ENCODE measurements around the gene KLF7. TPM values are rescaled to one million over a fixed set of nuclear protein-coding genes. Genes with fewer than 3 reads are reported as not detected.

Gene KLF7
- total RNA-seq, 1 experiment from 2014 or later, result 5.6 TPM

DNA sequence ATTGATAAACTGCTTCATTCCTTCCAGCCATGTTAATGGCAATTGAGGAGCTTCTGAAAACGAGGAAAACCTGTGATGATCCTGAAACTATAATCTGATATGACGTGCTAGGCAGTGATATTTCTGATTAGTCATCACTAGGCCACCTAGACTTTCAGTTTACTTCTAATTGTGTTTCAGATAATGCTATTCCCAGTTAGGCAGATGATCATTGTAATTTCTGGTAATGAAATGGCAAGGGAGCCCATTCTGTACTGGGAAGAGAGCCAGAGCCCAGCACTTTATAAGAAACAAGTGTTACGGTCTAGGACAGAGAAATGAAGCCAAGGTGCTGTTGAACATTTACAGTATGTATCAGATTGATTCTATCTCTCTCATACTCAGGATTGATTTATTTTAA lies 120.2 kb downstream of the KLF7 start:
- no TSS peak for BruUV-seq (replicated peaks)
- TF ChIP-seq, protein P1, sequence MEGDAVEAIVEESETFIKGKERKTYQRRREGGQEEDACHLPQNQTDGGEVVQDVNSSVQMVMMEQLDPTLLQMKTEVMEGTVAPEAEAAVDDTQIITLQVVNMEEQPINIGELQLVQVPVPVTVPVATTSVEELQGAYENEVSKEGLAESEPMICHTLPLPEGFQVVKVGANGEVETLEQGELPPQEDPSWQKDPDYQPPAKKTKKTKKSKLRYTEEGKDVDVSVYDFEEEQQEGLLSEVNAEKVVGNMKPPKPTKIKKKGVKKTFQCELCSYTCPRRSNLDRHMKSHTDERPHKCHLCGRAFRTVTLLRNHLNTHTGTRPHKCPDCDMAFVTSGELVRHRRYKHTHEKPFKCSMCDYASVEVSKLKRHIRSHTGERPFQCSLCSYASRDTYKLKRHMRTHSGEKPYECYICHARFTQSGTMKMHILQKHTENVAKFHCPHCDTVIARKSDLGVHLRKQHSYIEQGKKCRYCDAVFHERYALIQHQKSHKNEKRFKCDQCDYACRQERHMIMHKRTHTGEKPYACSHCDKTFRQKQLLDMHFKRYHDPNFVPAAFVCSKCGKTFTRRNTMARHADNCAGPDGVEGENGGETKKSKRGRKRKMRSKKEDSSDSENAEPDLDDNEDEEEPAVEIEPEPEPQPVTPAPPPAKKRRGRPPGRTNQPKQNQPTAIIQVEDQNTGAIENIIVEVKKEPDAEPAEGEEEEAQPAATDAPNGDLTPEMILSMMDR (conservative IDR thresholded peaks at IDR 0.05; ENCODE audit: low read depth, low read length), result no peak
- TF ChIP-seq EZH2 (IDR thresholded peaks at IDR 0.05; ENCODE audit: low read length, unreplicated experiment), result no peak
- TF ChIP-seq EZH2phosphoT487 (IDR thresholded peaks at IDR 0.05; ENCODE audit: borderline replicate concordance, low read length), result no peak
- DNase-seq (no peak), ATAC-seq (no peak)
- intact Hi-C loops (cut with micrococcal nuclease), result no loop called here
- H3K4me1 ChIP-seq (ENCODE audit: insufficient read depth, low read length), result no peaks in the 10 kb centered on the region
- CTCF ChIA-PET, result interaction anchor here (0.6 kb wide), 1 partner anchor 158 kb away, joined by 3 read pairs; no protein-coding TSS in a partner anchor
- no peaks in the 10 kb centered on the region for H4K20me1 ChIP-seq (ENCODE audit: low read length)
- no peaks in the 10 kb centered on the region for H3K27me3 ChIP-seq (ENCODE audit: low read length)
- no peaks in the 10 kb centered on the region for H3F3A ChIP-seq (ENCODE audit: low read length, unreplicated experiment)
- no peaks in the 10 kb centered on the region for H3K9me2 ChIP-seq (replicated peaks; ENCODE audit: low read length)
- H2AFZ ChIP-seq (ENCODE audit: low read length), result no peak overlapping the region
- H3K36me3 ChIP-seq (ENCODE audit: low read depth, low read length), result no peaks in the 10 kb centered on the region
- no peaks in the 10 kb centered on the region for H3K79me2 ChIP-seq (ENCODE audit: low read length)
- no peak overlapping the region for H3K9ac ChIP-seq (ENCODE audit: low read length)
- H3K4me2 ChIP-seq (ENCODE audit: low read length), result no peak overlapping the region
- H3K27ac ChIP-seq (ENCODE audit: low read length), result no peak overlapping the region
- H3K4me3 ChIP-seq (ENCODE audit: low read length), result no peak overlapping the region
- POLR2A ChIA-PET (ENCODE audit: unreplicated experiment), result no interaction called here
- H3K9me3 ChIP-seq (ENCODE audit: low read length), result no peaks in the 10 kb centered on the region

DNA sequence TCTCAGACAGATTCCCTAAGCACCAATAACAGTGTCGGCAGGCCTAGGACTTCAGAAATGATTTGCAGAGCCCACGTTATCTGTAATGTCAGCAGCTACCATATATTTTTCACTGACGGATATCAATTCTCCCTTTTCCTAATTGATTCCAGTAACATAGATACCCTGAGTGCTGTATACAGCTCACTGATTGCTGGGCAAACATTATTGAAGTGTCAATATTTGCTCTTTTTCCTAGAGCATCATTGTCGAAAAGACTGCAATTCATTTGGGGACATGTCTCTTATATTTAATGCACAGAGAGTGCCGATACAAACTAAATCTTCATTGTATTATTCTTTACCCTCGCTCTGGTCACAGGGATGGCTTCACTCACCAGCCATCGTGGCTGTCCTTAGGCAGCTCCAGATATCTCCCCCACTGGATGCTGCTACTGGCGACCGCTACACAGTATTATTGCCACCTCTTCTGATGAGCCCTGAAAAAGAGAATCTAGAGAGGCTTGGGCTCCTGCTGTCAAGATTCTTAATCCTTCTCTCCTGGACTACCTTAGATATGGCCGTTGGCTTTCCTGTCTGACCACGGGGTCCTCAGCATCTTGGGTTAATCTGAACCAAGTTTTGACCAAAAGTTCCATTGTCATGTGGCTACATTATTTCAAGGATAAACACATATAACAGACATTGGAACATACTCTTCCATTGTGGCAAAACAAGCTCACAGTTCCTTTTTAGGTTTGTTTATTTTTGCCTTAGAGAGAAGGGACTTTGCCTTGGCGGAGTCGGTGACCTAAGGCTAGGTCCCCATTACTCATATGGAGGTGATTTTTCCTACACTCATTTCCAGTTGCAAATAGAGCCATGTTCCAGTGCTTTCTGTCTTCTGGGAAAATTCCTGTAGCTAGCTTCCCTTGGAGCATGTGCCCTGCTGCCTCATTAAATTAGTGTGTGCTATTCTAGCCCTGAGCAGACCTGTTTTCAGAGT lies 121.1 kb downstream of the KLF7 start:
- H2AFZ ChIP-seq (ENCODE audit: low read length), result no peak overlapping the region
- intact Hi-C loops (cut with micrococcal nuclease), result no loop called here
- H3K79me2 ChIP-seq (ENCODE audit: low read length), result no peaks in the 10 kb centered on the region
- H3K9me3 ChIP-seq (ENCODE audit: low read length), result no peaks in the 10 kb centered on the region
- no peak for ATAC-seq
- BruUV-seq (replicated peaks), result no TSS peak
- no peak overlapping the region for H3K4me3 ChIP-seq (ENCODE audit: low read length)
- H3K9ac ChIP-seq (ENCODE audit: low read length), result no peak overlapping the region
- ChIA-PET POLR2A (ENCODE audit: unreplicated experiment) (no interaction called here), CTCF (no interaction called here)
- H3K27me3 ChIP-seq (ENCODE audit: low read length), result no peaks in the 10 kb centered on the region
- no peak overlapping the region for H3K4me2 ChIP-seq (ENCODE audit: low read length)
- no peak for DNase-seq
- H3K4me1 ChIP-seq (ENCODE audit: insufficient read depth, low read length), result no peaks in the 10 kb centered on the region
- TF ChIP-seq EZH2 (IDR thresholded peaks at IDR 0.05; ENCODE audit: low read length, unreplicated experiment) (no peak), EZH2phosphoT487 (IDR thresholded peaks at IDR 0.05; ENCODE audit: borderline replicate concordance, low read length) (no peak)
- TF ChIP-seq, protein P1 (conservative IDR thresholded peaks at IDR 0.05; ENCODE audit: low read depth, low read length), result no peak
- H3K9me2 ChIP-seq (replicated peaks; ENCODE audit: low read length), result no peaks in the 10 kb centered on the region
- no peaks in the 10 kb centered on the region for H3F3A ChIP-seq (ENCODE audit: low read length, unreplicated experiment)
- no peaks in the 10 kb centered on the region for H3K36me3 ChIP-seq (ENCODE audit: low read depth, low read length)
- H4K20me1 ChIP-seq (ENCODE audit: low read length), result no peaks in the 10 kb centered on the region
- no peak overlapping the region for H3K27ac ChIP-seq (ENCODE audit: low read length)

DNA sequence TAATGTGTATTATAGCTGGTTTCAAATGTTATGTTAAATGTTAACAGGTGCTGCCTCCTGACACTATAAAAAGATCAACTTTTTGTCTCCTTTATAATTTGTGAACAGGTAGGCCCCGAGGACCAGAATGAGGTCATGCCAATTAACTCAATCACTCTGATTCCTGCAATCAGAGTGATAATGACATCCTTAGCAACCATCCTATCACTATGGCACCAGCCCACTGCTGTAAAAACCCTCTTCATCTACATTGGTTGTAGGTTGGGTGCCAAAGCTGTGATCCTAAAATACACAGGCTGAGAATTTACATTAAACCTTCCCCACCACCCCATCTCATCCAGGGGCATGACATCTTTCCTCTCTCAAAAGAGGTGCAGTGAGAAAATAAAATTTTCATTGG lies 122.9 kb downstream of the KLF7 start:
- Histone ChIP-seq H3K4me1 (ENCODE audit: insufficient read depth, low read length) (no peaks in the 10 kb centered on the region), H3K4me2 (ENCODE audit: low read length) (no peak overlapping the region), H2AFZ (ENCODE audit: low read length) (no peak overlapping the region), H3K79me2 (ENCODE audit: low read length) (no peaks in the 10 kb centered on the region), H3F3A (ENCODE audit: low read length, unreplicated experiment) (no peaks in the 10 kb centered on the region), H3K9me3 (ENCODE audit: low read length) (no peaks in the 10 kb centered on the region), H3K9ac (ENCODE audit: low read length) (no peak overlapping the region), H3K27ac (ENCODE audit: low read length) (no peak overlapping the region), H3K36me3 (ENCODE audit: low read depth, low read length) (no peaks in the 10 kb centered on the region), H4K20me1 (ENCODE audit: low read length) (no peaks in the 10 kb centered on the region), H3K4me3 (ENCODE audit: low read length) (no peak overlapping the region), H3K9me2 (replicated peaks; ENCODE audit: low read length) (no peaks in the 10 kb centered on the region), H3K27me3 (ENCODE audit: low read length) (no peaks in the 10 kb centered on the region)
- TF ChIP-seq EZH2phosphoT487 (IDR thresholded peaks at IDR 0.05; ENCODE audit: borderline replicate concordance, low read length) (no peak), EZH2 (IDR thresholded peaks at IDR 0.05; ENCODE audit: low read length, unreplicated experiment) (no peak)
- TF ChIP-seq, protein P1 (conservative IDR thresholded peaks at IDR 0.05; ENCODE audit: low read depth, low read length), result no peak
- POLR2A ChIA-PET (ENCODE audit: unreplicated experiment), result no interaction called here
- CTCF ChIA-PET, result no interaction called here
- no peak for ATAC-seq
- BruUV-seq (replicated peaks), result no TSS peak
- intact Hi-C loops (cut with micrococcal nuclease), result no loop called here
- no peak for DNase-seq

Data from PC-3 (cell line).